ENCODE measurements around the gene NLGN4Y. TPM values are rescaled to one million over a fixed set of nuclear protein-coding genes. Genes with fewer than 3 reads are reported as not detected.

Gene NLGN4Y
- polyA plus RNA-seq, 12 donors: 0.12 to 12.0 (median 10.9) TPM; not detected in 4

DNA sequence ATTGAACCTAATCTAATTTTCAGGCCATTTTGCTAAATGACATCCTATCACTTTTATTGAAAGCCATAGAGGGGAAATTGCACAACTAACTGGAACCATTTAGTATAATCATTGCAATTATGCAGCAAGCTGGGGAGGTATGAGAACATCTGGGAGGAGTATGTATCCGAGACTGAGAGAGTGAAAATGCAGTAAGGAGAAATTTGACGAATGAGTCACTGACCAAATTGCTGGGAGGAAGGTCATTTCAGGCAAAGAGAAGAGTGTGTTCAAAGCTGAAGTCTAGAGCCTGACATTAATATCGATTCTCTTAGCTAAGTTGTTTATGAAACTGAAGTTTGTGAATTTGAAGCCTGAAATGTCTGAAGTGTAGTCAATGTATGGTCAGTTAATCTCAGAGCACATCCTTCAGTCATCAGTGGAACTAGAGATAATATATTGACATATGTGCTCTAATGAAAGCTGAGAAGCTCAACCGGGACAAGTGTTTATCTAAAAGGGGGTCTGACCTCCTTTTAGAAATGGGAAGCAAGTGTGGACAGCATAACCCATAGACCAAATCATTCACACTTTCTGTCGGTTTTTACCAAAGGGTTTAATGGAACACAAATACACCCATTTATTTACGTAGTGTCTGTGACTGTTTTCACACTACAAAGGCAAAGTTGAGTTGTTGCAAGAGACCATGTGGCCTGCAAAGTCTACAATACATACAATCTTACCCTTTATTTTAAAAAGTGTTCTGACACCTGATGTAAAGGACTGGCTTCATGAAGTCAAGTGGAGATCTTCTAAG lies 120.0 kb downstream of the NLGN4Y start:
- no peak for DNase-seq

DNA sequence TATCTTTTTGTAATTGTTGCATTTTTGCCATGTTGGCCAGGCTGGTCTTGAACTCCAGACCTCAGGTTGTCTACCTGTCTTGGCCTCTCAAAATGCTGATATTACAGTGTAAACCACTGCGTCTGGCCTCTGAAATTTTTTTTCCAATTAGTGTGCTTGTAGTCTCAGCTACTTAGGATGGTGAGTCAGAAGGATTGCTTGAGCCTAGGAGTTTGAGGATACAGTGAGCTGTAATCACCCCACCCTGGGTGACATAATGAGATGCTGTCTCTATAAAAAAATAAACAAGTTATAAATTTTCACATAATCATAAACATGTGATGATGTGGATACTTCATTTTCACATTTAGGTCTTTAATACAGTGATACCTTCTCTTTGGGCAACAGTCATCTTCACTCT lies 154.9 kb downstream of the NLGN4Y start:
- DNase-seq: no peak

DNA sequence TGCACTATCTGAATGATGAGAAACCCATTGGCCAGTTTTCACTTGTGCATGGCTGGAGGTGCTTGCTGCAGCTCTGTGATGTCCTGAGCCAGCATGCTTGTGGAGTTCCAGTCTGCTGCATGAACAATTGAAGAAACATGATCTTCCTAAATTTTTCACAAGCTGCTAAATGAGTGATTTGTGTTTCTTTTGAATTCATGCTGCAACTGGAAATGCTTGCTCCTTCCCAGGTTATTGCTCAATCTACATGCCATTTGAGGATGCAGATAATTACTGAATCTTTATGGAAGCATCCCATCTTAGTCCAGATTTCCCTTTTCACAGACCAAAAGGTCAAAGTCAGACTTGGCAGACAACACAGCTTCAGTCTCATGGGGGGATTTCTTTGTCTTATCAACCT lies 170.2 kb downstream of the NLGN4Y start:
- DNase-seq: no peak

DNA sequence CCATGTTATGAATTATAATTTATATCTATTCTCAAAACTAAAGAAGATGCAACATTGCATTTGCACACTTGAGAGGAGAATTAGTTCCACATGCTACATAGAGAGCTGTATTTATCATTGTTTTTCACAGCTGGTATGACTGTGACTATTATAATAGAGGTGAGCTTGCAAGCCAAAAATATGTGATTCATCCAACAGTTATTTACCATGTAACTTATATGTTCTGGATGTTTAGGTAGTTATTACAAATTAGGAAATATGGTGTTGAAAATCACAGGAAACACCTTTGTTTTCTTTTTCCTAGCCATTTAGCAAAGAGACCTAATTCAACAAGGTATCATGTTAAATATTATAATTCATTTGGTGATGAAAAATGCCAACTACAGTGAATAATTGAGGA lies 183.8 kb downstream of the NLGN4Y start:
- no peak for DNase-seq

DNA sequence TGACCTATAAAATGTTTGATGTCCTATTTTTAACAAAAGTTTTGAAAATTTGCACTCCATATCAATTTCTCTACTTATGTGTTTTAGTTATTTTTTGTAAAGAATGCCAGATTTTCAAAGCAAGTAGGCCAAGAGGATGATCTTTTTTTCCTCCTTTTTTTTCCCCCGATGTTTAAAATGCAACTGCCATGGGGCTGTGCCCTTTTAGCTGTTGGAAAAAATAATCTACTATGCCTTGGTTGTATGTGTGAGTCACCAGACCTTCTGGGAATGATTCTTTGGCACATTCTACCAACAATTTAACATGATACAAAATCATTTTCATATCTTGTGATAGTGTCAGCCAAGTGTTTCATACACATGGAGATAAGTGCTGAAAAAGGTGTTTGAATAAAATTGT lies 217.3 kb downstream of the NLGN4Y start:
- DNase-seq: no peak

DNA sequence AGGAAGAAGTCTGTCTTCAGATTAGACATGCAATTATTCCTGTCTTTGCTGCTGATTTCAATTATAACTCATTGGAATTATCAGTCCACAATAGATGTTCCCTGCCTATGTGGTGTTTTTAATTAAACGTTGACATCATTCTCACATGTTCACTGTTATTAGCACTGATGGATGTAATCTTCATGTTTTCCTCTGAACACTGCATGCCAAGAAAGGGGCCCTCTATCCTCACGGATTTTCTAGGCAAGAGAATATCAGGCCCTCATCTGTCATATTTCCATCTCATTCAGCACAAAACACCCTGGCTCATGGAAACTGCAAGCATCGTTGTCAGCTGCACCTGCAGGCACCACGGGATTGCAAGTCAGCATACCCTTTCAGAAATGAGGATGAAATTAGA lies 224.0 kb downstream of the NLGN4Y start:
- DNase-seq: no peak

DNA sequence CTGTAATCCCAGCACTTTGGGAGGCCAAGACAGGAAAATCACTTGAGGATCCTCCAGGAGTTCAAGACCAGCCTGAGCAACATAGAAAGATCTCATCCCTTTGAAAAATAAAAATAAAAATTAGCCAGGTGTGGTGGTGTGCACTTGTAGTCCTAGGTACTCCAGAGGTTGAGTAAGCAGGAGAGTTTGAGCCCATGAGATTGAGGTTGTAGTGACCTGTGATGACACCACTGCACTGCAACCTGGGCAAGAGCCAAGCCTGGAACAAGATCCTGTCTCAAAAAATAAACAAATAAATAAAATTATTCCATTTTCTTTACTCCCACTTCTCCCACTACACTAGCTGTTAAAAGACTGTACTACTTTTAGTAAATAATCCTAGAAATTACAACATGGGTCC lies 231.2 kb downstream of the NLGN4Y start:
- no peak for DNase-seq

DNA sequence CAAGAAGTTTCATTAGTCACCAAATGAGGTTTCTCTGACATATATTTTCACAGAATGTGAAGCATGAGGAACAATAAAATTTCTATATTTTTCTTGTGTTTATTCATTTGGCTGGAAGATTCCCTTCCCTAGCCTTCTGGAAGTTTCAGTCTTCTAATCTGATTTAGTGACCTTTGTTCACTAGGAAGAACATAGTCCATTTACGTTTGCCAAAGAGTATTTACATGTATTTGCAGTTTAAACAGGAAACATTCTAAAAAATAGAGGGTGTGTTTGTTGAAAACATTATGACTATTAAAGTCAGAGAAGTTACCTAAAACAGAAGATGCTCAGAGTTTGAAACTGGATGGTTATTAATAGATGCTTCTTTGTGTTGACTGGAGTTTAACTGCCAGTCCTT lies 238.6 kb downstream of the NLGN4Y start:
- no peak for DNase-seq

DNA sequence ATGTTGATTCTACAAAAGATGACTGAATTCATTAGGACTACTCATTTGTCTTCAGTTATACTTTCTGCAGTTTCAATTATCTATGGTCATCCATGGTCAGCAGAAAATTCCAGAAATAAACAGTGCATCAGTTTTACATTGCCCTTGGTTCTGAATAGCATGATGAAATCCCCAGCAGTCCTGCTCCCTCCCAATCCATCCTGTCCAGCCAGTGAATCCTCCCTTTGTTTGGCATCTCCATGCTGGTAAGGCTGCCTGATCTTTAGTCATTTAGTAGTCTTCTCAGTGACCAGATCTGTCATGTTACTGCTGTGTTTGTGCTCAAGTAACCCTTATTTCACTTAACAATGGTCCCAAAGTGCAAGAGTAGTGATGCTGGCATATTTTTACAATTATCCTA lies 239.3 kb downstream of the NLGN4Y start:
- no peak for DNase-seq

DNA sequence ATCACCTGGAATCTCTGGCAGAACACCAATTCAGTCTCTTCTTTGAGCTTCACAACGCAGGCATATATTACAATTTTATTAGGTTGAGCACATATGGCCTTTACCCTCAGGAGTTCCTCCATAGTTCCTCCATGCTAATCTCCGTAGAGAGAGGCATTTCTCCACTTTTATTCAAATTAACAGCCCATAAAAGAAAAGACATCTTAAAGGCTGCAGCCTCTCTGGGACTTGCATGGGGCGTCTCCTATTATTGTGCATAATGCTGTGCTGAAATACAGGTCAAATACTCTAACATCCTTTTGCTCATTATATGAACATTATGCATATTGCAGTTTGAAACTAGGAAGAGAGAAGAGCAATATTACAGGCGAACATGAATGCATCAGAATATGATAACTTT lies 253.9 kb downstream of the NLGN4Y start:
- DNase-seq: no peak

DNA sequence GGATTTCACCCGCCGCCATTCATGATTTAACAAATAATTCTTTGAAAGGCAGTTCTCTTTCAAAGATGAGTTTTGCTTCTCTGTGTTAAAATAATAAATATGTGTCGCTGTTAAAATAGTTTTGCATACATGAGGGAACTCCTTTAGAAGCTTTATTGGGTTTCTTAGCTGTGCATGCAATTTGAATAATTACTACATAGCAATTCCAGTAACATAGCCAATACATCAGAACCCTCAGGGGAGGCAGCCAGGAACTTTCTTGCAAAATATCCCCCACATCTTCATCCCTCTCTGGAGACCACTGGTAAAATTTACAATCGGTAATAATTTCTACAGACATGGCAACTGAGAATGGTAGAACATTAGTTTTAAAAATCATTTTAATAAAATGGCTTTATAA lies 268.8 kb downstream of the NLGN4Y start:
- DNase-seq: no peak

DNA sequence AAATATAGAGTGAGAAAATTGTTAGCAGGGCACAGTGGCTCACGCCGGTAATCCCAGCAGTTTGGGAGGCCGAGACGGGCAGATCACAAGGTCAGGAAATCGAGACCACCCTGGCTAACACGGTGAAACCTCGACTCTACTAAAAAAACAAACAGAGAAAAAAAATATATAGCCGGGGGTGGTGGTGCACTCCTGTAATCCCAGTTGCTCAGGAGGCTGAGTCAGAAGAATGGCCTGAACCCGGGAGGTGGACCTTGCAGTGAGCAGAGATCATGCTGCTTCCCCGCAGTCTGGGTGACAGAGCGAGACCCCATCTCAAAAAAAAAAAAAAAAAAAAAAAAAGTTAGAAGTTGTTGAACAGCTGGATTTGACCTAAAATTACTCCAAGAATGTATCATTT lies 269.3 kb downstream of the NLGN4Y start:
- no peak for DNase-seq

DNA sequence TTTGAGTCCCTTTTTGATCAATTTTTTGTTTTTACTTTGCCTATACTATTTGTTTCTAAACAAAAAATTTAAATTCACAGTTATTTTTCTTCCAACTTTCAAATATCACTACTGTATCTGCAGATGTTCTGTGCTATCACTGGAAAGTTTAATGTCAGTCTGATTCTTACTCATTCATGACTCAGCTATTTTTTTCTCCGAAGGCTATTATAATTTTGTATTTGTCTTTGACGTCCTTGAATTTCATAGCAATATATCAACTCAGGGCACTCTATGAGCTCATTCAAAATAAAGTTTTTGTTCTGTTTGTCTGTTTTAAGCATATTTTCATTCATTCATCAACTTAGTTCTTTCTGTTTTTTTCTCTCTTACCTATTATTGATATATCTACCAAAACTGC lies 273.7 kb downstream of the NLGN4Y start:
- no peak for DNase-seq

DNA sequence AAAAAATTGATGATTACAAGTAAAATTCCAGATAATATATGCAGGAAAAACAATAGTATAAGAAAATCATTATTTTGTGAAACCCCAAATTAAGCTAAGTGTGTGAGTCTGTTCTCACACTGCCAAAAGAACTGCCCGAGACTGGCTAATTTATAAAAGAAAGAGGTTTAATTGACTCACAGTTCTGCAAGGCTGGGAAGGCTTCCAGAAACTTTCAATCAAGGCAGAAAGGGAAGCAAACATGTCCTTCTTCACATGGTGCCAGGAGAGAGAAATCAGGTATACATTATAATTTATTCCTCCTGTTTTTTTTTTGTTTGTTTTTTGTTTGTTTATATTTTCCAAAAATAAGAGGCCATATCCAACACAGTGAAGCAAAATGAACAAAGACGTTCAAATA lies 276.8 kb downstream of the NLGN4Y start:
- no peak for DNase-seq

DNA sequence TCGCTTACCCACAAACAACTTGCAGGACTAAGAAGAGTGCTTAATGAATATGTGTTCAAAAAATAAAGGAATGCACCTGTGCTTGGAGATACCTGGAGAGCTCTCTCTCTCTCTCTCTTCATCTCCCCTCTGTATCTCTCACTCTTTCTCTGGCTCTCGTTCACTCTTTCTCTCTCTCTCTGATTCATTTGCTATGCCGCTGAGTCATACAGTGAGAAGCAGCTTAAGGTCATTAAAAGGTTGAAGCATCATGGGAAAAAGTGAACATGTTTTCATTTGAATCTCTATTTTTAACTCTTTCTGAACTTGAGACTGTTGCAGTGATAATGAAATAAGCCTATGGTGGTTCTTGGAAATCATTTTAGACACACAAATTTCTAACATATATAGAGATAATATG lies 277.8 kb downstream of the NLGN4Y start:
- DNase-seq: no peak

DNA sequence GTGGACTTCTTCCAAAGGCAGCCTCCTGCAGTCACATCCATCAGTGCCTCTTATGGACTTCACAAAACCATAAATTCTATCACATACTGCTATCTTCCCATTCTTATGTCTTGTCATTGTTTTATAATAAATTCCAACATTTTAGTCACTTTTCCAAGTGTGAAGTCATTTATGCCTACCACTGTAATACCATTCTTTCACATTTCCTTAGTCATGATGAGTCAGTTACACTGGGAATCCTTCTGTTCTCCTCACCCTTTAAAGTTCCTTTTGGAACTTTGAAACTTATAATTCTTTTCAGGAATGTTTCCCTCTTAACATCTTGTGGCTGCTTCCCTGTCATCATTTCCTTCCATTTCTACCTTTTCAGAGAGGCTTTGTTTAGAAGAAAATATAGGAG lies 279.7 kb downstream of the NLGN4Y start:
- DNase-seq: no peak

DNA sequence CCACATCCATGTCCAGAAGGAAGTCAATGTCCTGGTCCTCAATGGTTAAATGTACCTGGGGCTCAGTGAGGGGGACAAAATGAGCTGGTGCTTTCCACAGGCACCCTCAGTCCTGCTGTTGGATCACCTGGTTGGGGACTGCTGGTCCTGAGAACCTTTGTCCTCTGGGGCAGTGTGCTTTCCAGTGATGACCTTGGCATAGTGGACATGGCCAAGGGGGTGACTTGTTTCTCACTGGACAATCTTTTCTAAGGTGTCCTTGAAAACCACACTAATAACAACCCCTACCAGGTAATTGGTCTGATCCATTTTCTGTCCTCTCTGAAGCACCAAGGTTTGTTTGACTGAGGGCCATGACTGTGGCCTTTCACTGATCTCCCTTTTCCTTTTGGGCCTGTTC lies 294.1 kb downstream of the NLGN4Y start:
- DNase-seq: no peak

DNA sequence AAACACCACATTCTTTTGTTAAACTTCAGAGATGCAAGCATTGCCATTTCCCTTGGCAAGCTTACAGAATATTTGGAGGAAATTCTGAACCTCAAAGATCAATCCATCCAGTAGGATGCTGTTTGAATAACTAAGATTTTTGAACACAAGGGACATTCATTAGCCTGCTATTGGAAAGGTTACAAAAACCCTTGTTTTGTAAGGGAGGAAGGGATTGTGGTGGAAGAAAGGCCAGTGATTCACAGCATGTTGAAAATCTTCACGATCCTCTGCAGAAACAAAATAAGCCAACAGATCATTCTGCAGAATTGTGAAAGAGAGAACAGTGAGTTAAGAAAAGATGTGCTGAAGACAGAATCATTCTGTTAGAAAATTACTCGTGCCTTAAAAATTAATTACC lies 297.9 kb downstream of the NLGN4Y start:
- DNase-seq: no peak

DNA sequence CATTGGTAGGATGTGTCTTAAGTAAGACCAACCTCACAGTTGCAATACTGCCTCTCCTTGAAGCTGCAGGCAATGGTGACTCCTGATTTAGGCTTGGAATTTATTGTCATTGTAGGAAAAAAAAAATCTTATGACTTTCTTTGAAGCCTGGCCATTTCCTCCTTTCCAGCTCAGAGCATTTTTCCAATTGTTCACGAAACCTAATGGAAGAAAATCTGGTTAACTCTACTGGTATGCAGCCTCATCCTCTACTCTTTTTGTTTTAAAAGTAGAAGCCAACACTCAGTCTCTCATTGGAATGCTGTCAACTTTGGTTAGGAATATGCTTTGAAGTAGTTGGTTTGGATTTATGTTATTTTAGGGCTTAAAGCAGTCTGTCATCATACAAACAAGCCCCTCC lies 298.6 kb downstream of the NLGN4Y start:
- DNase-seq: no peak

DNA sequence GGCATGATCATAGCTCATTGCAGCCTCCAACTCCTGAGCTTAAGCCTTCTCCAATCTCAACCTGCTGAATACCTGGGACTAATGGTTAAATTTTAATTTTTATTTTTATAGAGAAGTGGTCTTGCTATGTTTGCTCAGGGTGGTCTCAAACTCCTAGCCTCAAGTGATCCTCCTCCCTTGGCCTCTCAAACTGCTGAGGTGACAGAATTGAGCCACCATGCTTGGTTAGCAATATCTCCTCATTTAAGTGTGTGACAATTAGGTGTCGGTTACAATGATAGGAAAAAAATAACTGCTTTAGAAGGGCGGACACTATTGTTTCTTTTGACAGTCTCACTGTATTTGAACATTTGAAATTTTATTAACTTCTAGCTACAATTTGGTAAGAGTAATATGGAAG lies 300.3 kb downstream of the NLGN4Y start:
- DNase-seq: no peak

DNA sequence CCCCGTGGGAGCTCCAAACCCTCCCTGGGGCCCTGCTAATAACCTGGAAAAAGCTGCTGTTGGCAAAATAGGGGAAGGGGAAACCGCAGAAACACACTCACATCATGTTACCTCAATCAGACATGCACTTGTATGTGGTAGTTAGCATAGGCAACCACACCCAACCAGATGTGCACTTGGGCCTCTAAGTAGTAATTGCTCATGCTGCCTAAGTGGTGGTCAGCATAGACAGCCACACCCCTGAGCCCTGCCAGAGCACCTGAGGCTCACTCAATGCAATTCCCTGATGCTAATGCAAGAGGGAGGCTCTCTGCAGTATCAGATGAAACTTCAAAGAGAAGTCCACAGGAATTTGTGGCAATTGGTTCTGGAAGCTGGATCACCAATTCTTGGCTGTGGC lies 301.4 kb downstream of the NLGN4Y start:
- DNase-seq: no peak

DNA sequence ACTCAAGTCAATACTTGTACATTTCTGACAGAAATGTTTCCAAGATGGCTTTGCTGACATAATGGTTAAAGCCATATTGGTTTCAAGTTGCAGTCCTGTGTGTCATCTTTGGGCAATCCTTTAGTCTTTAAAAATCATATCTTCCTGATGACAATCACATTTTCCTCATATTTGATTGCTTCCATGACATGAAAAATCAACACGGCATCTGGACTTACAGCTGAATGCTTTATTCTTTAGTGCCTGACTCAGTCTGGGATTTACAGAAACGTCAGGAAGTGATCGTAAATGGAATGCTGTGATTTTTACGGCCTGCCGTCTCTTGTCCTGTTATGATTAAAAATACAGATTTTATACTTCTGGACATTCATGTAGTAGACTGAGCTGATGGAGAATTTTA lies 304.2 kb downstream of the NLGN4Y start:
- no peak for DNase-seq

DNA sequence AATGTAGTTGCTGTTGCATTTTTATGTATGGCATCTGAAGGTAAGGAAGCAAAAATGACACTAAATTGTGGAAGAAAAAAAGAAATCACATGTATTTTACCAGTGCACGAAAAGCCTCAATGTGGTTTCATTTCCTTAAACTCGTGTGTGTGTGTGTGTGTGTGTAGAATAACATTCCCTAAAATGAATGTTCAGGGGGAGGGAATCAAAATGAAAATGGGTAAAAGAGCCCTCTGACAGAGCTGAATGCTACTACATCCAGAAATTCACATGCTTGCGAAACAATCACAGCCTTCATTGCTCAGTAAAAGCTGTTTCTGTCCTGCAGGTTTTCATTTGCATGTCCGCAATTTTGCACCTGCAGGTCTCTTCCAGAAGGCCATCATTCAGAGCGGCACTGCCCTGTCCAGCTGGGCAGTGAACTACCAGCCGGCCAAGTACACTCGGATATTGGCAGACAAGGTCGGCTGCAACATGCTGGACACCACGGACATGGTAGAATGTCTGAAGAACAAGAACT lies 305.1 kb downstream of the NLGN4Y start:
- no peak for DNase-seq

All from muscle of arm (tissue), 12 donors.